ENCODE data around the gene RPS6KA5.

GRCh38 chr14:91078095-91078737 lies 17.8 kb upstream of the RPS6KA5 start:
- TF ChIP-seq CTCF (IDR thresholded peaks at IDR 0.05) (no peak), POLR2A (IDR thresholded peaks at IDR 0.05) (no peak)
